ENCODE data around the gene SERINC5.

Gene SERINC5

GRCh38 chr5:80251636-80252035 is 4.2 kb downstream of the SERINC5 start:
- DNase-seq: no peak

- no peak for DNase-seq
Observed at GRCh38 chr5:80250801-80251200, 5.0 kb downstream of the SERINC5 start.

- DNase-seq: no peak
Observed at GRCh38 chr5:80249901-80250300, 5.9 kb downstream of the SERINC5 start.

- no peak for DNase-seq
Observed at GRCh38 chr5:80248378-80248777, 7.5 kb downstream of the SERINC5 start.

GRCh38 chr5:80246995-80247729 is 8.7 kb downstream of the SERINC5 start:
- DNase-seq: peak; percentile 18

- no peak for DNase-seq
Observed at GRCh38 chr5:80246001-80246758, 9.7 kb downstream of the SERINC5 start.

- DNase-seq: no peak
Observed at GRCh38 chr5:80243567-80243966, 12.3 kb downstream of the SERINC5 start.

- no peak for DNase-seq
Observed at GRCh38 chr5:80242849-80243248, 13.0 kb downstream of the SERINC5 start.

- no peak for DNase-seq
Observed at GRCh38 chr5:80240368-80240986, 15.4 kb downstream of the SERINC5 start.

- no peak for DNase-seq
Observed at GRCh38 chr5:80239680-80240367, 16.0 kb downstream of the SERINC5 start.

- DNase-seq: no peak
Observed at GRCh38 chr5:80238778-80239679, 16.8 kb downstream of the SERINC5 start.

GRCh38 chr5:80238097-80238496 is 17.8 kb downstream of the SERINC5 start:
- DNase-seq: no peak

- no peak for DNase-seq
Observed at GRCh38 chr5:80237243-80237642, 18.6 kb downstream of the SERINC5 start.

GRCh38 chr5:80234116-80234948 is 21.5 kb downstream of the SERINC5 start:
- no peak for DNase-seq

GRCh38 chr5:80231693-80232092 is 24.2 kb downstream of the SERINC5 start:
- DNase-seq: no peak

GRCh38 chr5:80231243-80231642 is 24.6 kb downstream of the SERINC5 start:
- no peak for DNase-seq

- DNase-seq: no peak
Observed at GRCh38 chr5:80230269-80230992, 25.4 kb downstream of the SERINC5 start.

- DNase-seq: no peak
Observed at GRCh38 chr5:80229902-80230255, 26.0 kb downstream of the SERINC5 start.

GRCh38 chr5:80227979-80228596 is 27.8 kb downstream of the SERINC5 start:
- no peak for DNase-seq

- no peak for DNase-seq
Observed at GRCh38 chr5:80225934-80226326, 29.9 kb downstream of the SERINC5 start.

Measured in NCI-H510A (cell line).